Stimulated activated CD4-positive, alpha-beta T cell treated with anti-CD3 and anti-CD28 coated beads, TNF-alpha, amount 100 ng/mL, for 24 hours (primary cell): ENCODE measurements around the gene TMEM212.
"Not testable (repeated sequence)": the region's sequence is repeated elsewhere in the genome, so short reads cannot be mapped to it uniquely, and the experiment has no call there.

Source experiments
- DNase-seq, 3 experiments: peaks; one replicate each; pipeline ENCODE4 v3.0.0-alpha.2; 2020; ENCODE audit warnings: low read depth in 3 of 3

Gene TMEM212

GRCh38 chr3:171890398-171890797, 47.2 kb downstream of the TMEM212 start:
- DNase-seq = no peak

- no peak for DNase-seq
Observed at GRCh38 chr3:171892457-171892856, 49.3 kb downstream of the TMEM212 start.

- no peak for DNase-seq
Observed at GRCh38 chr3:171895291-171895690, 52.1 kb downstream of the TMEM212 start.

- no peak for DNase-seq
Observed at GRCh38 chr3:171895900-171896299, 52.8 kb downstream of the TMEM212 start.

GRCh38 chr3:171896316-171896715, 53.2 kb downstream of the TMEM212 start:
- DNase-seq = no peak

- no peak for DNase-seq
Observed at GRCh38 chr3:171898192-171898591, 55.0 kb downstream of the TMEM212 start.

GRCh38 chr3:171900446-171900845, 57.3 kb downstream of the TMEM212 start:
- no peak for DNase-seq

- no peak for DNase-seq
Observed at GRCh38 chr3:171901615-171902312, 58.6 kb downstream of the TMEM212 start.

GRCh38 chr3:171904829-171905228, 61.7 kb downstream of the TMEM212 start:
- no peak for DNase-seq

- DNase-seq = not testable (repeated sequence)
Observed at GRCh38 chr3:171906503-171906902, 63.4 kb downstream of the TMEM212 start.

GRCh38 chr3:171906951-171907676, 64.0 kb downstream of the TMEM212 start:
- DNase-seq = no peak

GRCh38 chr3:171907761-171908160, 64.6 kb downstream of the TMEM212 start:
- no peak for DNase-seq

GRCh38 chr3:171908731-171909130, 65.6 kb downstream of the TMEM212 start:
- no peak for DNase-seq
